Stimulated activated CD4-positive, alpha-beta T cell treated with anti-CD3 and anti-CD28 coated beads, Interleukin-2, amount 100 ng/mL, for 24 hours (primary cell): ENCODE results near the gene TM7SF3.
"Not testable (repeated sequence)": the region's sequence is repeated elsewhere in the genome, so short reads cannot be mapped to it uniquely, and the experiment has no call there.

Experiments used
- DNase-seq, 2 donors: peaks; one replicate each; pipeline ENCODE4 v3.0.0-alpha.2; 2020

Gene TM7SF3

DNA sequence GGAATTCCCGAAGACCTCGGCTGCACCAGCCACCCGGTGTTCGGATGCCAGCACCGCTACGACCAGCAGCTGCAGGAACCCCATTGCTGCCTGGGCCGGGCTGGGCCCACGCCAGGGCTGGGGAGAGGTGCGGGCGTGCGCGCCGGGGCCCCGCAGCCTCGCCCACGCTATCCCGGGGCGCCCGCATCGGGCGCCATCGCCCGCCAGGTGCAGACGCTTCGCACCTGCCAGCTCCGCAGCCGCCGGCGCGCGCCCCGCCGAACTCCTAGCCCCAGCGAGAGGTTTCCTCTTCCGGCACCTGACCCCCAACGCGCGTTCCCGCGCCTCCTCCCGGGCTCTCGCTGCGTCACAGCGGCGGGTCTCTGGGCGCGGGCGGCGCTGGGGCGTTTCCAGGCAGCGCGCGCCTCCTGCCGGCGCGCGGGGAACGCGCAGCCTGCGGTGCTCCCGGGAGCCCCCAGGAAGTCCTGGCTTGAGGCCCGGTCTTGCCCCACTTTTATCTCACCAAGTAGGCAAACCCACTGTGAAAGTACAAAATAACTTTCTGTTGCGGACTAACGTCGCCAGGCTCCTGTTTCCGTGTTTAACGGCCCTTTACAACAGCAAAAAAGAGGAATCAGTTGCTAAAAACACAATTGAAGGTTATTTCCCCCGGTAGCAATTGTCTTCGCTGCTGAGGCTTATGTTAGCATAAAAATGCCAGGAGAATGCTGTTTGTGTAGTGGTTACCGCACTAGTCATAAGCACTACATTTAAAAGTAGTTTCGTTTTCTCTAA, at the start of gene TM7SF3:
Gene TM7SF3, minus strand, starts transcription at position 300 of the 774 bp plus-strand sequence. Its CDS starts 216 bp downstream, at position 84.
- peak; percentile 92 to 95 for DNase-seq

DNA sequence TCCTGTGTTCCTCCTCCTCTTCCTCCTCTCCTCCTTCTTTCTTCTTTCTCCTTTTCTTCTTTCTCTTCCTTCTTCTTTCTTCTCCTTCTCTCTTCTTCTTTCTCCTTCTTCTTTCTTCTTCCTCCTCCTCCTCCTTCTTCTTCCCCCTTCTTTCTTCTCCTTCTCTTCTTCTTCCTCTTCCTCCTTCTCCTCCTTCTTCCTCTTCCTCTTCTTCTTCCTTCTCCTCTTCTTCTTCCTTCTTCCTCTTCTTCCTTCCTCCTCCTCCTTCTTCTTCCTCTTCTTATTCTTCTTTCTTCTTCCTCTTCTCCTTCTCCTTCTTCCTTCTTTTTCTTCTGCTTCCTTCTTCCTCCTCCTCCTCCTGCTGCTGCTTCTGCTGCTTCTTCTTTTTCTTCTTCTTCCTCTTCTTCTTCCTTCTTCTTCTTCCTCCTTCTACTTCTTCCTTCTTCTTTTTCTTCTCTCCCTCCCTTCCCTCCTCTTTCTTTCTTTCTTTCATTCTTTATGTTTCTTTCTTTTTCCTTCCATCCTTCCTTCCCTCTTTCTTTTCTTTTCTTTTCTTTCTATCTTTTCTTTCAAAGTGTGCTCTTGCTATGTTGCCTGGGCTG, 49.2 kb upstream of the TM7SF3 start:
- DNase-seq, result no peak

GRCh38 chr12:27061317-27061716, 47.1 kb upstream of the TM7SF3 start:
- no peak for DNase-seq

DNA sequence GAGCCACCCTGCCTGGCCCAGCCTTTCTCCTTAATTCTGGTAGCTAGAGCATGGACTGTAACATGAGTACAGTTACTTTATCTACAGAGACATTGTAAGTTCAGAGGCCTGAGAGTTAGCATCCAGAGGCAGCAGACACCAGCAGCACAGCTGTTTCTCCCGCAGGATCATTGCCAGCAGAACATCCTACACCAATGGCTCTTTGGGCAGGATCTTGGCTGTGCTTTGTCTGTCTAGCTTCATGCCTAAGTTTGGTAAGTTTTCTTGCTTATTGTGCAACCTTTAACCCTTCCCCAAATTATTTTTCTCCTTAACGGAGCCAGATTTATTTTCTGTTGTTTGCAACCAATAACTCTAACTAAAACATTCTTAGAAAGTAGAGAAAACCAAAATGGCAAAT, 46.6 kb upstream of the TM7SF3 start:
- DNase-seq, result no peak

DNA sequence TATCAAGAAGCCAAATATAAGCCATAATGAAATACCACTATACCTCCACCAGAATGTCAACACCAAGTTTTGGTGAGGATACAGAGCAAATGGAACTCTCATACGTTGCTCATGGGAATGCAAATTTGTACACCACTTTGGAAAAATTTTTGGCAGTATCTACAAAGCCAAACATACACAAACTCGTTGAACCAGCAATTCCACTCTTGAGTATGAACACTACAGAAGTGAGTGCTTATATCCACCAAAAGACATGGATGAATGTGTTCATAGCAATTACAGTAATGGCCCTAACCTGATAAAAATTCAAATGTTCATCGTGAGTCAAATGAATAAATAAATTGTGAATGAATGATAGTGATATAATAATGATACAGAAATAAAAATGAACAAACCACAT, 43.4 kb upstream of the TM7SF3 start:
- no peak for DNase-seq

DNA sequence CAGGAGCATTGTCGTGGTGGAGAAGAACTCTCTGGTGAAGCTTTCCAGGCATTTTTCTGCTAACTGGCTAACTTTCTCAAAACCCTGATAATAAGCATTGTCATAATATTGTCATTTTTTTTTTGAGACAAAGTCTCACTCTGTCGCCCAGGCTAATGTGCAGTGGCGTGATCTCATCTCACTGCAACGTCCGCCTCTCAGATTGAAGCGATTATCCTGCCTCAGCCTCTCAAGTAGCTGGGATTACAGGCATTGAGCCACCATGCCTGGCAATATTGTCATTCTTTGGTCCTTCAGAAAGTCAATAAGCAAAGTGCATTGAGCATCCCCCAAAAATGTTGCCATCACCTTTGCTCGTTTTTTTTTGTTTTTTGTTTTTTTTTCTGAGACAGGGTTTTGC, 41.8 kb upstream of the TM7SF3 start:
- DNase-seq, result no peak

- no peak for DNase-seq
These were observed 38.6 kb upstream of the TM7SF3 start for GRCh38 chr12:27052742-27053141.

DNA sequence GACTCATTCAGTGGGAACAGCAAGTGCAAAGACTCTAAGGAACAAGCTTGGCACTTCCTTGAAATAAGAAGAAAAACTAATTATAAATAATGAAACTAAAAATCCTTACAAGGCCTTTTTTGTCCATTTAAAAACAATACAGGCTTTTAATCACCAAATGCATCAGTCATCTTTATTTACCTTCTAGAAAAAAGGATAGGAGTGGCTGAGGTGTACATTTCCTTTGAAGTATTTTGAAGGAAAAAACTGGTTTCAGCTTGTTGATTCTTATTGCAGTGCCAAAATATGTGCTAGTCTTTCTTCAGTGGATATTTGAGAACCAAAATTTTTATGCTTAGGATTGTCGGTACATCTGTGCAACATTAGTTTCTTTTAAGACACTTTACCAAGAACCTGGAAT, 38.0 kb upstream of the TM7SF3 start:
- no peak for DNase-seq

GRCh38 chr12:27048822-27049752, 34.9 kb upstream of the TM7SF3 start:
- no peak for DNase-seq

DNA sequence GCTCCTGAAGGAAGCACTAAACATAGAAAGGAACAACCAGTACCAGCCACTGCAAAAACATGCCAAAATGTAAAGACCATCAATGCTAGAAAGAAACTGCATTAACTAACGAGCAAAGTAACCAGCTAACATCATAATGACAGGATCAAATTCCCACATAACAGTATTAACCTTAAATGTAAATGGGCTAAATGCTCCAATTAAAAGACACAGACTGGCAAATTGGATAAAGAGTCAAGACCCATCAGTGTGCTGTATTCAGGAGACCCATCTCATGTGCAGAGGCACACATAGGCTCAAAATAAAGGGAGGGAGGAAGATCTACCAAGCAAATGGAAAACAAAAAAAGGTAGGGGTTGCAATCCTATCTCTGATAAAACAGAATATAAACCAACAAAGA, 27.8 kb upstream of the TM7SF3 start:
- DNase-seq, result not testable (repeated sequence)

- not testable (repeated sequence) for DNase-seq
These were observed 26.5 kb upstream of the TM7SF3 start for GRCh38 chr12:27040637-27041036.

GRCh38 chr12:27034607-27035293, 20.6 kb upstream of the TM7SF3 start:
- no peak for DNase-seq

- DNase-seq, result no peak
These were observed 18.5 kb upstream of the TM7SF3 start for GRCh38 chr12:27032679-27033078.

DNA sequence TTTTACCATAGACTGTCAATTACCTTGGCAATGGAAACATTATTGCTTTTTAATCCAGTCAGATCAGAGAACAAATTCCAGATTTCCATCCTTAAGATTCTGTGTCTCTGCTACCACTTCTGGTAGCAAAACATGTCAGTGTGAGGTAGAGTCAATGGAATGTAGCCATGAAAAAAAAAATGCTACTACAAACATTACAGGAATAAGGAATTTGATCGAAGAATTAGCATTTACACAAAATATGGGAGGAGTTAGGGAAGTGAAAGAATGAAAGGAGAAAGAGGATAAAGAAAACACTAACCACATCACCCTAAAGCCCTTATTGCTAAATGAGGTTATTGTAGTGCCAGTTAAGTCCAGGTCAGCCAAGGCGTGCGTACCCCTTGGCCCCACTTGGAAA, 17.3 kb upstream of the TM7SF3 start:
- DNase-seq, result no peak

DNA sequence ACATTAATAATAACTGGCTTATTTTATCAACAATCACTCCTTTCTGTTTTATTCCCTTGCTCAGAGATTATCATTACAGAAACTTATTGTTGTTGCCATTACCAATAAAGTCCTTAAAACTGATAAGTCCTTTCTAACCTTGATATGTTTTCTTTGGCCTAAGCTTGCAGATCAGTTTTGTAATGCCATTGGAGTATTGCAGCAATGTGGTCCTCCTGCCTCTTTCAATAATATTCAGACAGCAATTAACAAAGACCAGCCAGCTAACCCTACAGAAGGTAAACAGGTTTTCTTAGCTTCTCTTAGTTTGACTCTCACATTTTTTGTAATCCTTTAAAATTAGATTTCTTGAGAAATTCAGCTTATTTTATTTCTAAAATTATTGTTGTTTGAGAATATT, 12.1 kb upstream of the TM7SF3 start:
- no peak for DNase-seq

- no peak for DNase-seq
These were observed 10.9 kb upstream of the TM7SF3 start for GRCh38 chr12:27025116-27025515.

GRCh38 chr12:27024291-27024690, 10.1 kb upstream of the TM7SF3 start:
- DNase-seq, result no peak

DNA sequence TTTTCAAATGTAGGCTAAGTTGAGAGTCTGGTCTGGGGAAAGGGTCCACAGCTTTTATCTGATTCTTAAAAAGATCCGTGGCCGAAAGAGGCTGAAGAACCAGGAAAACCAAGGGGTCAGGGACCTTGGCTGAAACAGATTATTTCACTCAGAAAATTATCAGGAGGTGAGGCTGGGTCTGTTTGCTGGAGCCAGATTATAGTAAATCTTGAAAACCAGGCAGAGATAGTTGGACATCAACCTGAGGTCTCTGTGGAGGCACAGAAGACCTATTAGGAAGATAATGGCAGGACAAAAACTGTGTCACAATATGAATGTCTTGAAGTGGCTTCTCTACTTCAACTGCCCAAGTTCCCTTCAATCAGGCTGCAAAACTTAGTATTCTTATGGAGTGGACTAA, 6.6 kb upstream of the TM7SF3 start:
- no peak for DNase-seq

GRCh38 chr12:27018037-27018436, 3.9 kb upstream of the TM7SF3 start:
- no peak for DNase-seq

DNA sequence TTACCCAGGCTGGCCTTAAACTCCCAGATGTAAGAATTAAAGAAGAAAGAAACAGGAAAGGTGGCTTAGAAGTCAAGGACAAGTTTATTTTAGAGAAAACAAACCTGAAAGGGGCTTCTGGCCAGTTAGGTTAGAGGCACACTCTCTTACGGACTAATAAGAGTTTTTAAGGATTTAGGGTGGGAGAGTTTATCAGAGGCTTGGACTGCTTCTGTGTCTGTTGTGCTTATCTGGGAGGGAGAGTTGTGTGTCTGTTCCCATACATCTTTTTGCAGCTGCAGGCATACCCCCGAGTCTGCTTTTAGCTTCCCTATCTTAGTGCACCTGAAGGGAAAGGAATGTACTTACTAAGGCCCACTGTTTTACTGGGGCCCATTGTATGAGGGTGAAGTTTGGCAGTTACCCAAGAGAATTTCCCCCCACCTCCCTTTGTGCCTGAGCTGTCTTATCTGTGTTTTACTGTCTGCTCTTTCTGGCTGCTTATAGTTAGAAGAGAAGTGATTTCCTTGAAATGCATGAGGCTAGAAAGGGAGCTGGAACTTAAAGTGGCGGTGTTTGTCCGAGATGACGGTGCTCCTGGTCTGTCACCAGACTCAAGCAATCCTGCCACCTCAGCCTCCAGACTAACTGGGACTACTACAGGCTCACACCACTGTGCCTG, 3.1 kb upstream of the TM7SF3 start:
- not testable (repeated sequence) for DNase-seq

- no peak for DNase-seq
These were observed 1.5 kb upstream of the TM7SF3 start for GRCh38 chr12:27015730-27016076.
